Lower leg skin (tissue), 4 donors: Measurements from ENCODE around the gene ABI1. TPM values are rescaled to one million over a fixed set of nuclear protein-coding genes. Genes with fewer than 3 reads are reported as not detected.

Experiments used
- DNase-seq, 2 donors: peaks; one replicate each; pipeline ENCODE4 v3.0.0-alpha.2; 2019; ENCODE audit warnings: low spot score in 2 of 2
- H3K4me3 ChIP-seq: fragments of 200-600 bp; sonication (generic); 2 replicates; pipeline ENCODE4 v1.5.1; 2017; ENCODE audit warnings: mild to moderate bottlenecking, low read depth; ENCODE audit not compliant: poor library complexity, severe bottlenecking
- POLR2A ChIP-seq, 2 donors: fragments of 450-650 bp; IDR thresholded peaks; one replicate each; pipeline ENCODE4 v1.6.1; 2016 to 2017; ENCODE audit warnings: antibody characterized with exemption in 2 of 2, mild to moderate bottlenecking in 1 of 2, moderate library complexity in 1 of 2
- WGBS, 2 donors: methylation state at CpG; one replicate each; pipeline ENCODE4 v1.1.5; 2018; 5-methylcytosine and 5-hydroxymethylcytosine counted together
- intact Hi-C: fragments of 100-400 bp; cut with DNase I; formaldehyde crosslinking; loops from one replicate; pipeline ENCODE4 v1.15.0; 2023; ENCODE audit warnings: low total_unique reads
- total RNA-seq, 4 donors: library from RNA; depleted of rRNA; stranded (reverse); fragments of >200 nt; gene quantifications; one replicate each; pipeline ENCODE4 v1.1.0, GENCODE V29; 2016
- TF ChIP-seq, protein P1 (sequence below), 3 donors: fragments of 450-650 bp; IDR thresholded peaks; one replicate each; pipeline ENCODE4 v1.5.1; 2016; ENCODE audit warnings: antibody characterized with exemption in 3 of 3, mild to moderate bottlenecking in 3 of 3, moderate library complexity in 2 of 3

ABI1 gene
- total RNA-seq, 4 donors from 2014 or later = 59.6 to 78.5 (median 68.4) TPM

DNA sequence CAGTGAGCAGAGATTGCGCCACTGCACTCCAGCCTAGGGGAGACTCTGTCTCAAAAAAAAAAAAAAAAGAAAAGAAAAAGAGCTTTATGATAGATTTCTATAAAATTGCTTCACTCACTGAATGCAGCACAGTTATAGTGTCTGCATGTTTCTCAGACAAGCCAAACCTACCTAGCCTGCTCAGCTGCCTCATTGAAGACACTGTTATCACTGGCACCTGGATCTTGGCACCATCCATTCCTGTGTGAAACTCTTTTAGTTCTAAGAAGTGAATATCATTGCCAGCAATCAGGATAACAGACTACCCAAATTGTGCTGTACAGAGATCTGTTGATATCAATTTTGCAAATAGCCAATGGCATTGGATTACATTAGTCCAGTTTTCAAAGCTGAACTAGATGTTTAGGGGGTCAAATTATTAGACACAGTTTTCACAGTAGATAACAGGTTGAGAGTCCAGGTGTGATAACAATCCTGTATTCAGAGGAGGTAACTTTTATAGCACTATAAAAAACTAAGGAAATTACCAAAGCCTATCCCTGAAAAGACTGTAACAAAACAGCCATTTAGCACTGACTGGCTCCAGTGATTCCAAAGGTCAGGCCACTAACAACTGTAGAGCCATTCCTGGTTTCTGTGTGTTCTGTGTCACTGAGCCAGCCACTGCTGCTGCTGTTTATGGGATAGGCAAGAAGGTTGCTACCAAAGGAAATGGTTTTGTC is 146.2 kb downstream of the ABI1 start:
- WGBS, 2 donors = 82 to 93% methylated on average over 1 of the region's 1 CpG
- intact Hi-C loops = no loop called here
- no peak overlapping the region for H3K4me3 ChIP-seq
- TF ChIP-seq, protein P1, sequence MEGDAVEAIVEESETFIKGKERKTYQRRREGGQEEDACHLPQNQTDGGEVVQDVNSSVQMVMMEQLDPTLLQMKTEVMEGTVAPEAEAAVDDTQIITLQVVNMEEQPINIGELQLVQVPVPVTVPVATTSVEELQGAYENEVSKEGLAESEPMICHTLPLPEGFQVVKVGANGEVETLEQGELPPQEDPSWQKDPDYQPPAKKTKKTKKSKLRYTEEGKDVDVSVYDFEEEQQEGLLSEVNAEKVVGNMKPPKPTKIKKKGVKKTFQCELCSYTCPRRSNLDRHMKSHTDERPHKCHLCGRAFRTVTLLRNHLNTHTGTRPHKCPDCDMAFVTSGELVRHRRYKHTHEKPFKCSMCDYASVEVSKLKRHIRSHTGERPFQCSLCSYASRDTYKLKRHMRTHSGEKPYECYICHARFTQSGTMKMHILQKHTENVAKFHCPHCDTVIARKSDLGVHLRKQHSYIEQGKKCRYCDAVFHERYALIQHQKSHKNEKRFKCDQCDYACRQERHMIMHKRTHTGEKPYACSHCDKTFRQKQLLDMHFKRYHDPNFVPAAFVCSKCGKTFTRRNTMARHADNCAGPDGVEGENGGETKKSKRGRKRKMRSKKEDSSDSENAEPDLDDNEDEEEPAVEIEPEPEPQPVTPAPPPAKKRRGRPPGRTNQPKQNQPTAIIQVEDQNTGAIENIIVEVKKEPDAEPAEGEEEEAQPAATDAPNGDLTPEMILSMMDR (IDR thresholded peaks at IDR 0.05) = no peak
- no peak for TF ChIP-seq POLR2A (IDR thresholded peaks at IDR 0.05)
- peak in 1 of 2 donors; percentile 15 for DNase-seq

DNA sequence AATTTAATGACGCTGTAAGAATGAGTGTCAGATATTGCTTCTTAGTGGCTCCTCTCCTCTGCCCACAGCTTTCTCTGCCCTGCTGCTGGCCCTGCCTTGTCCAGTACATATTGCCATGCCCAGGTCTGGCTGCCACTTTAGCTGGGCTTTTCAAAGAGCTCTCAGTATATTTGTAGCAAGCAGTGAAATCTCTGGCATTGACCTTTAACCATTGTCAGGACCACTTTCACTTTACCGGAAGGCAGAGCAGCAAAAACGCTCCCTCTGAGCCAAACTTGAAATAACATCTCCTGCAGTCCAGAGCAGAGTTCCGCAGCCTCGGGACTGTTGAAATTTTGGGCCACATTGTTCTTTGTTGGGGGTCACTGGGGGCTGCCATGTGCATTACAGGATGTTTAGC is 149.4 kb downstream of the ABI1 start:
- no peak for TF ChIP-seq POLR2A (IDR thresholded peaks at IDR 0.05)
- TF ChIP-seq, protein P1 (IDR thresholded peaks at IDR 0.05) = no peak
- intact Hi-C loops = no loop called here
- 98 to 99% methylated on average over 3 to 5 of the region's 5 CpGs for WGBS, 2 donors
- no peak overlapping the region for H3K4me3 ChIP-seq
- peak in 1 of 2 donors; percentile 54 for DNase-seq

DNA sequence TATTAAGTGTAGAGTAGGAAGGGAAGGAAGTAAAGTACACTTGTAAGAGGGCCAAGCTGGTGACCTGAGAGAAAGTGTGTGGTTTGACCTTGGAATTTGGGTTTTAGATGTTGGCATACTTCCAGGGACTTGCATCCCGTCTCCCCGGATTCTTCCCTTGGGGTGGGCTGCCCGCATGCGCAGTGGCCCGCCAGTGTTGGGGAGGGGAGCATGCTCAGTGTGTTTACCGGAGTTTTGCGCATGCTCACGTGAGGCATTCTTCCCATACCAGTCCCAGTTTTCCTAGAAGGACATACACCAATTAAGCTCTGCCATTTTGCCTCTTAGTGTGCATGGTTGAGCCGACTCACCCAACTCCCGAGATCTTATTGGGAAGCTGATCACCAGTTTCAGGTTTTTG is 153.8 kb downstream of the ABI1 start:
- intact Hi-C loops = no loop called here
- TF ChIP-seq, protein P1 (IDR thresholded peaks at IDR 0.05) = no peak
- no peak for TF ChIP-seq POLR2A (IDR thresholded peaks at IDR 0.05)
- no peak overlapping the region for H3K4me3 ChIP-seq
- DNase-seq = no peak
- 87 to 92% methylated on average over 10 of the region's 10 CpGs for WGBS, 2 donors

DNA sequence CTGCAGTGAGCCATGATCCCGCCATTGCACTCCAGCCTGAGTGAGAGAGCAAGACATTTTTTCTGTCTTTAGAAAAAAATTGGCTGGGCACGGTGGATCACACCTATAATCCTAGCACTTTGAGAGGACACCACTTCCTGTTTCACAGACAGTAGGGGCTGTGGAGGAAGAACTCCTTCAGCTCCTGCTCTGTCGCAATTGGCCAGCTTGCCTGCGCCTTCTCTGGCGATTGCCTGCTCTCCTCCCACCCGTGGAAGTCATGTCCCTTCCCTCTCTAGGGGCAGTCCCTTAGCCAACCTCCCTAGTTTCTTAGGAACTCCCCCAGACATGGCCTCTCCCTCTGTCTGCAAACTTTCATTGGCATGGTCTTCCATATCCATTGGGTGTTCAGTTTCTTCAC is 154.6 kb downstream of the ABI1 start:
- intact Hi-C loops = no loop called here
- no peak for TF ChIP-seq POLR2A (IDR thresholded peaks at IDR 0.05)
- TF ChIP-seq, protein P1 (IDR thresholded peaks at IDR 0.05) = no peak
- no peak for DNase-seq
- H3K4me3 ChIP-seq = no peak overlapping the region
- 84 to 90% methylated on average over 6 of the region's 6 CpGs for WGBS, 2 donors

DNA sequence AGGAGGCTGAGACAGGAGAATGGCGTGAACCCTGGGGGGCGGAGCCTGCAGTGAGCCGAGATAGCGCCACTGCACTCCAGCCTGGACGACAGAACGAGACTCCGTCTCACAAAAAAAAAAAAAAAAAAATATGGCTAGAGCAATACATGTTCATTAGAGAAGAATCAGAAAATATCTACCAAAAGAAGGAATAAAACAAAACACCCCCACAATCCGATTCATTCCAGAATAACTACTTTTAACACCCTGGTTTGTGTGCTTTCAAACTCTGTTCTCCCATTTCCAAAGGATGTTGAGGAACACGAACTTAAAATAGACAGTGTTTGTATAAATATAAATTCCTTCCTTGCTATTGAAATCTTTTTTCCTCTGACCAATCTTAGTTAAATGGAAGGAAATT is 156.8 kb downstream of the ABI1 start:
- TF ChIP-seq, protein P1 (IDR thresholded peaks at IDR 0.05) = no peak
- TF ChIP-seq POLR2A (IDR thresholded peaks at IDR 0.05) = no peak
- H3K4me3 ChIP-seq = no peak overlapping the region
- WGBS, 2 donors = 85 to 86% methylated on average over 9 of the region's 9 CpGs
- intact Hi-C loops = no loop called here
- DNase-seq = no peak

DNA sequence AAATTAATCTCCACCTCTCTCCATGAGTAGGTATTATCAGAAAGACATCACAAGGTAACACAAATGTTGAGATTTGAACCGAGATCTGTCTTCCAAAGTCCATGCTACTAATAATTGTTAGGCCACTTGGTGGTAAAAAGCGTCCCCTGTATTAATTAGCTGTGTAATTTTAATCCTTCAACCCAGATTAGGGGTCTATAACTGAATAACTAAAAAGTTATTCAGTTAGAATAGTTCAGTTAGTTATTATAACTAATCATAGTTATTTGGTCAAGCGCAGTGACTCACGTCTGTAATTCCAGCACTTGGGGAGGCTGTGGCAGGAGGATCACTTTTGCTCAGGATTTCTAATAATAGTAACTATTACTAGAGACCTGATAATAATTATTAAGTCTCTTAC is 157.7 kb downstream of the ABI1 start:
- WGBS, 2 donors = 96 to 97% methylated on average over 4 of the region's 4 CpGs
- no peak overlapping the region for H3K4me3 ChIP-seq
- no peak for TF ChIP-seq POLR2A (IDR thresholded peaks at IDR 0.05)
- no peak for DNase-seq
- intact Hi-C loops = no loop called here
